Testis (tissue), 2 donors: ENCODE results near the gene HS6ST3.

Experiments
- POLR2A ChIP-seq: fragments of 450-650 bp; IDR thresholded peaks from one replicate; pipeline ENCODE4 v1.6.1; 2017; ENCODE audit warnings: antibody characterized with exemption, mild to moderate bottlenecking, moderate library complexity
- TF ChIP-seq, protein P1 (sequence below), 3 experiments: fragments of 450-650 bp in 2 of 3; fragments of 200-600 bp in 1 of 3; sonication (generic) in 1 of 3; IDR thresholded peaks; one replicate each; pipeline ENCODE4 v1.5.1; 2016 to 2019; ENCODE audit warnings: antibody characterized with exemption in 3 of 3, mild to moderate bottlenecking in 2 of 3, moderate library complexity in 1 of 3

DNA sequence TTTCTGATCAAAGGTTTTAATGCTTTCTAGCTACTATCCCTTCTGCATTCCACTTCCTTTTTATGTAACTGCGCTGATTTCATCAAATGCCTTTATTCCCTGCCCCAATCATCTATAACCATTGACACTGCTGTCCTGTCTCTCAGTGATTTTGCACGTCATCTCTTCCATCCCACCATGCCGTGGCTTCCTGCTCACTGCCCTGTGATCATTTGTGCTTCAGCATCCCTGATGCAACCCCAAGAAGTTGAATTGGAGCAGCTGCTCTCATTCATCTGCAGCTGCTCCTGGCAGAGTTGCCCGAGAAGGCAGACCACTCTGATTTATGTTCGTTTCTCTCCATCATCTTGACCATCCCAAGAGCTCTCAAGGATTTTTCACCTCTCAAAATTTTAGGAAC, 112.4 kb downstream of the HS6ST3 start:
- TF ChIP-seq, protein P1, sequence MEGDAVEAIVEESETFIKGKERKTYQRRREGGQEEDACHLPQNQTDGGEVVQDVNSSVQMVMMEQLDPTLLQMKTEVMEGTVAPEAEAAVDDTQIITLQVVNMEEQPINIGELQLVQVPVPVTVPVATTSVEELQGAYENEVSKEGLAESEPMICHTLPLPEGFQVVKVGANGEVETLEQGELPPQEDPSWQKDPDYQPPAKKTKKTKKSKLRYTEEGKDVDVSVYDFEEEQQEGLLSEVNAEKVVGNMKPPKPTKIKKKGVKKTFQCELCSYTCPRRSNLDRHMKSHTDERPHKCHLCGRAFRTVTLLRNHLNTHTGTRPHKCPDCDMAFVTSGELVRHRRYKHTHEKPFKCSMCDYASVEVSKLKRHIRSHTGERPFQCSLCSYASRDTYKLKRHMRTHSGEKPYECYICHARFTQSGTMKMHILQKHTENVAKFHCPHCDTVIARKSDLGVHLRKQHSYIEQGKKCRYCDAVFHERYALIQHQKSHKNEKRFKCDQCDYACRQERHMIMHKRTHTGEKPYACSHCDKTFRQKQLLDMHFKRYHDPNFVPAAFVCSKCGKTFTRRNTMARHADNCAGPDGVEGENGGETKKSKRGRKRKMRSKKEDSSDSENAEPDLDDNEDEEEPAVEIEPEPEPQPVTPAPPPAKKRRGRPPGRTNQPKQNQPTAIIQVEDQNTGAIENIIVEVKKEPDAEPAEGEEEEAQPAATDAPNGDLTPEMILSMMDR (IDR thresholded peaks at IDR 0.05) = no peak
- TF ChIP-seq POLR2A = no peak
